NOMO-1 treated with DMSO at 0.1 percent for 48 hours (cell line): ENCODE measurements around the gene RHOBTB3.
"Not testable (repeated sequence)": the region's sequence is repeated elsewhere in the genome, so short reads cannot be mapped to it uniquely, and the experiment has no call there.

Experiments used
- DNase-seq: peaks from one replicate; lab custom pipeline; 2025; ENCODE audit not compliant: unreplicated experiment; lab: John Stamatoyannopoulos, UW

Gene RHOBTB3

DNA sequence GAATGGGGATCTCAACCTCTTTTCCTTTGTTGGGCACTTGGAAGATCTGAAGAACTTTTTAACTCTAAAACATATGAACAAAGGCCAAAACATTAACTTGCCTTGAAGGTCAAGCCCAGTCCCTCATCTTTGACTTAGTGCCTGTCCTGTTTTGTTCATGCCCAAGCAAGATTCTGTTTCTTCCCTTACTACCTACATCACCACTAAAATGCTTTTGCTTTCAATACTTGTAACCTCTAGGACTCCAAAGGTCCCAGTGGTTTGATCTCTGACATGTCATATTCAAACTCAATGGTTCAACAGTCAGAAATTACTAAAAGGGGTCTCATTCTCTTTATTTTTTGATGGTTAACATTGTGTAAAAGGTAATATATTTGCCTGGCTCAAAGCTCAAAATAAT is 67.4 kb downstream of the RHOBTB3 start:
- no peak for DNase-seq

DNA sequence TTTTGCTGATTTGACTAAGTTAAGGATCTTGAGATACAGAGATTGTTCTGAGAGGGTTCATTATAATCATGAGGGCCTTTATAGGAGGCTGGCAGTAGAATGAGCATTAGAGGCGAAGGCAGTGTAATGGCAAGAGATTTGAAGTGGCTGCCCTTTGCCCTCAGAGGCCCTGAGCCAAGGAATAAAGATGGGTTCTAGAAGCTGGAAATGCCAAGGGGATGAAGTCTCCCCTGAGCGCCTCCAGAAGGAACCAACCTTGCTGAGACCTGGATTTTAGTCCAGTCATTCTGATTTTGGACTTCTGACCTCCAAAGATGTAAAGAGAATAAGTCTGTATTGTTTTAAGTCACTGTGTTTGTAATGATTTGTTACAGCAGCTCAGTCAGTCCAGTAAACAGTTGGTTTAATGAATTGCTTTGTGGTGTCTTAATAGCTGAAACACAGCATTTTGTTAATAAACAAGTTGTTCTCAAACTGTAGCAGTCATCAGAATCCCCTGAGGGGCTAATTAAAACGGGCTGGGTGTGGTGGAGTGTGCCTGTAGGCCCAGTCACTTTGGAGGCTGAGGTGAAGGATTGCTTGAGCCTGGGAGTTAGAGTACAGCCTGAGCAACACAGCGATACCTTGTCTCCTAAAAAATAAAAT is 68.2 kb downstream of the RHOBTB3 start:
- DNase-seq: no peak

DNA sequence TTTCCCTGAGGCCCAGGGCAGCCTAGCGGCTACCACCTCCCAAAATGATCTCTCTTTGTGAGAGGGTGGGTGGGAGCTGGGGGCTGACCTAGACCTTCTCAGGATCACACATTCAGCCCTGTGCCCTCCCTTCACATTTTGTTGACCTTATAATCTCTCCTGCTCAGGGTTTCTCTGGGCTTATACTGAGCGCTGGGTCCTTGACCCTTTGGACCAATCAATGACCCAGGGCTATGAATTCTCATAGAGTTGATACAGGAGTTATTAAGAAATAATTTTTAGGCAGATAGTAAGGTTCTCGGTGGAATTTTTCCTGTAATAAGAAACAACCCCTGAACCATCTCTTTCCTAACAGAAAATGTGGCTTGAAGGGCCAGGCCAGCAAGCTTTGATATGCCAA is 69.4 kb downstream of the RHOBTB3 start:
- DNase-seq: no peak

DNA sequence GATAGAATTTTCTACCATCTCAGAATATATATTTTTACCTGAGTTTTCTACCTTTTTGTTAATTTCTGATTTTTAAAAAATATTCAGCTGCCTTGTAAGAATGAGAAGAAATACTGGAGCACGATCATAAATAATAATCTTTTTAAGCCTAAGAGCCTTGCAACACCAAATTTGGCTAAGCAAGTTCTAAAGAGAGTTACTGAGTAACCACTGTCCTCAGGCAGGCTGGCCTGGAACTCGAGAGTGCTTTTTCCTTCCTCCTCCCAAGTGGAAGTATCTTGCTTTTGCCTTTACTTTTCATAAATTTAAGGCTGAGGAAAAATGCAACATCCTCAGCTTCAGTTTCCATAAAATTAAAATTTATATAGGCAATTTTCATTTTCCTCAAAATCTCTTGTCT is 70.4 kb downstream of the RHOBTB3 start:
- no peak for DNase-seq

DNA sequence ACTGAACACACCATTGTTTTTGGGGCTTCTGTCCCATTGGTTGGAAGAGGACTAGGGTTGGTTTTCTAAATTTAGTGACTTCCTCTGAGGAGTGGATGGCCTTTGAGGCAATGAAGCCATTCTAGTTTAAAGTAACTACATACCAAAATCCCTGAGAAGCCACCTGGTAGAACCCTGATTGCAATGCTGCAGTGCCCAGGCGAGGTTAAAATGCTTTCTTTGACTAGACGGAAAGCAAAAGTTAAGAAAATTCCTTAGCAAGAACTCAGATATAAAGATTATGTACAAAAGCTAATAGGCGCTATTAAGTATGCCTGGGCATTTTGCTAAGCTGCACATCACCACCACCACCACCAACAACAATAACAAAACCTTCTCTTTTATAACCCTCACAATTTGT is 70.8 kb downstream of the RHOBTB3 start:
- DNase-seq: peak; percentile 29

DNA sequence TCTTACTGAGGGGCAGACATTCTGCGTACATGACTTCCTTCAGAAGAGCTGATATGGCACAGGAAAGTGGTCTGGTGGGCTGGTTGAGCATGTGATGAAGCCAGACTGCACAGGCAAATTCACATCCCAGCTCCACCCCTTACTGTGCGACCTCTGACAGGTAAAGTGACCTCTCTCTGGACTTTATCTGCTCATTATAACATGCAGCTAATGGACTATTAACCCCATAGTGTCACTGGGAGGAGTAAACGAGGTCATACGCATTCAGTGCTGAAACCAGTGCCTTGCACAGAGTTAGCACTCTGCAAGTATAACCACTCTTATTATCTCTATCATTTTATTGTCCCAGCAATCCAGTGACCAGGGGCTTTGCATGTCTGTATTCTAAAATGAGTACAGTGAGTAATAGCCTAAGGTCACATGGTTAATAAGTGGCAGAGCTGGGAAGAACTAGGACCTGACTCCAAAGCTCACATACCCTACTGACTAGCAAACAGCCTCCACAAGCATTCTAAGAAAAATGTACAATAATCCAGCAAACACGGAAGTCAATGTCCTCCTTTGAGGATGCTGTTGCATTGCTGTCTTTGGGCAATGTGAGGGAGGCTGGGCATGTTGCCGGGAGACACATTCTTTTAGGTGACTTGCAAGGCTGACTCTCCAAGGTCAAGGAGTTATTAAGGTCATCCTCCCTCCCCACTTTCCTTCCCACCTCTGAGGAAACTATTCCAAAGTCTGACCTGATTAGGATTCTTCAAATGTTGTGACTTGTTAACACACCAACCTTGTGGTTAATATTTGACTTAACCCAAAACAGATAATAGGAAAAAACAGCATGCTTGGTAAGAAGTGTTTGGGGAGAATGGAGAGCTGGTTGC is 72.4 kb downstream of the RHOBTB3 start:
- DNase-seq: no peak

DNA sequence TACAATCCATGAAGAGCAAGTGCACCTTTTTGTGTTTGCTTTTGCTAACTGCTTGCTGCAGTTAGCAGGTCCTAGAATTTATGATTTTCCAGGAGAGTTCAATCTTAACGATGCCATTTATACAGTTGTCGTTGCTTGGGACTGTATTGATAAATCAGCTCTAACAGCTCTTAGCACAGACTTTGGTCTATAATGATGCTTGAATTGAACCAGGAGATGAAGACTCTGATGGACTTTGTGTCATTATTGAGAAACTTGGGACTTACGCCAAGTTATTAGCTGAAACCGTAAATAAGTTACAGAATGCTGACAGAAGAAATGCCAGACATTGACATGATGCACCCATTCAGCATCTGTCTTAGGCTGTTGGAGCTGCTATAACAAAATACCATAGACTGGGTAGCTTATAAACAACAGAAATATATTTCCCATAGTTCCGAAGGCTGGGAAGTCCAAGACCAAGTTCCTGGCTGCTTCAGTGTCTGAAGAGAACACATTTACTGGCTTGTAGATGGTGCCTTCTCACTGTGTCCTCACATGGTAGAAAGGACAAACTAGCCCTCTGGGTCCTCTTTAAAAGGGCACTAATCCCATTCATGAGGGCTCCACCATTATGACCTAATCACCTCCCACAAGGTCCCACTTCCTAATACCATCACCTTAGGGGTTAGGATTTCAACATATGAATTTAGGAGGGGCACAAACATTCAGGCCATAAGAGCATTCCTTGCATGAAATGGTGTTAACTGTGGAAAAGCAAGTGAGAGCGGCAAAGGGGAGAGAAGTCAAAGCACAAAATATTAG is 73.8 kb downstream of the RHOBTB3 start:
- no peak for DNase-seq

DNA sequence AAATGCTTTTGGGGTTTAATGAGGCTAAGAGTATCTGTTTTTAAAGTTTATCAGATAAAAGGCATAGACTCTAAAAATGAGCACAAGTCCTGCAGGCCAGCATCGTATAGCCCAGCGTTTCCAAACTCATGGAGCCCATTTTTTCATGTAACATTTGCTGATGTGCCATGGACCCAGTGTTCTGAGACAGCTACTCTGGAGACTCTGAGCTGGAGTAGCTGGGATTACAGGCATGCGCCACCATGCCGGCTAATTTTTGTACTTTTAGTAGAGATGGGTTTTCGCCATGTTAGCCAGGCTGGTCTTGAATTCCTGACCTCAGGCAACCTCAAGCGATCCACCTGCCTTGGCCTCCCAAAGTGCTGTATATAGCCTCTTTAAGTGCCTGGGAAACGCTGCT is 75.6 kb downstream of the RHOBTB3 start:
- no peak for DNase-seq

DNA sequence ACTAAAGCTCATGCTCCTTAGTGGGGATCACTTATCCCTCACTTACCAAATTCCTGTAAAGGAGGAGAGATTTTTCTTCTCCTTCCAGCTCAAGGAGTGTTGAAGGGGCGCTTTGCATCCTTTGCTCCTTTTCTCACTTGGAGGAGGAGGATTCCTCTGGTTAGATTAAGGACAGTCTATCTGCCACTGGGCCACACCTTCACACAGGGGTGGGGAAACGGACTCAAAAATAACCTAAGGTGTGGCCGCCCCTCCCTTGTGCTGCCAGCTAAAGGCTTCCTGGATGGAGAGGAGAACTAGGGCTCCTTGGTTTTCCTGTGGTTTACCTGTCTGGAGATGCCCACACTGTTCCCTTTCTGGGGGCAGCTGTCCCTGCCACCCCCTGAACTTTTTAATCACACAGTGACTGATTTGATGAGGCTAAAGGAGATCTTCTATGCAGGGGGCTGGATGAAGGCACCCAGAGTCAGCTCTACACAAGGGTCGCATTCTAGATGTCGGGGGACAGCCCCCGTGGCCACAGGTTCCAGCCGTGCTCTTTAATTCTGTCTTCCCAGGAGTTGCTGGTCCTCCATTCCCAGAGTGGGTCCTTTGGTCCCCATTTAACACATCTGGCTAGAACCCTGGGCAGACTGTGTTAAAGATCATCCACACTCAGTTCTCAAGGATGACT is 77.0 kb downstream of the RHOBTB3 start:
- no peak for DNase-seq

DNA sequence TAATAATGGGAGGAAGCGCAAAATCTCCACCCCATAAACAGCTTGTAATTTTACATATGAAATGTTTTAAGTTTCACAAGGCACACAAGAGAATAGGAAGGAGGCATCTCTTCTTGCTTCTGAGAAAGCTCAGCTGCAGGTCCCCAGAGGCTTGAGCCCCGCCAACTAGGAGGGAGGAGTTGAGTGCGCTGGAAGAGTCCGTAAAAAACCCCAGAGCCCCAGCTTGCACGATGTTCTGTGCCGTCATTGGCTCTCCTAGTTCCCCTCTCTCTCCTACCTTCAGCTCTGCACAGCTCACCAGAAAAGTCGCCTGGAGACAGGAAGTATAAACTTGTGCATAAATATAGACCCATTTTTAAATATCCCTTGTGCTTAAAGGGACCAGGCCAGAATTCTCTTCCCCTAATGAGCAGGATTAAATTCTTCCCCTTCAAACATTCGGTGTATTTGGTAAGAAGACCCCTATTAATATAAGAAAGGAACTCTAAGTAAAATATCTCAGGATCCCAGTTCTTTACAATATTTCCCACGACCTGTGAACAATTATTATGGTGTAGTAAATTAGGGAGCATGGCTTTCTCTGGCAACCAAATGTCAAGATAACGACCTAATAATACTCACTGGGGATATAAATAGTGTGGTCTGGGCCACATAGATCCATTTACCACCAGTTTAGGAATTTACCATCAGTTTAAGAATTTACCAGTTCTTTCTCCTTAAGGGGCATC is 77.7 kb downstream of the RHOBTB3 start:
- DNase-seq: peak; percentile 98

DNA sequence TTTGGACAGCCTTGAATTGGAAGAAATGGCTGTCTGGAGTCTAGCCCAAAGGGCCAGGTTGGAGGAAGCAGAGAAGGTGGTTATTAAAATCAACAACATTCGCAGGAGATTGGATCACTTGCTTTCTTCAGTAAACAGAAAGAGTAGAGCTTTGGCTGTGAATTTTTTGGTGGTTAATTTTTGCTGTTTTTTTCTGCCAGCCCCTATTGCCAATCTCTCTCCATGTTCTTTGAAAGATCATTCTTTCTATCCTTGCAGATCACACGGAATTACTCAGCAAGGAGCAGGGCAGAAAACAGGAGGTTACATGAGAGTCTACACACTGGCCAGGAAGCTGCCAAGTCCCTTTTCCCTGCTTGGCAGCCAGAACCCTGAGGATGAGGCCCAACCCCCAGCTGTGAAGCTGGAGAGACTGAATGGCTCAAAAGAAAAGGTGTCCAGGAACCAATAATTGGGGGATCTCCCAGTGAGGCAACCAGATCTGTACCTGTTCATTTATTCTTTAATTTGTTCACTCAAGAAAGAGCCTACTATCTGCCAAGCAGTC is 78.4 kb downstream of the RHOBTB3 start:
- no peak for DNase-seq

DNA sequence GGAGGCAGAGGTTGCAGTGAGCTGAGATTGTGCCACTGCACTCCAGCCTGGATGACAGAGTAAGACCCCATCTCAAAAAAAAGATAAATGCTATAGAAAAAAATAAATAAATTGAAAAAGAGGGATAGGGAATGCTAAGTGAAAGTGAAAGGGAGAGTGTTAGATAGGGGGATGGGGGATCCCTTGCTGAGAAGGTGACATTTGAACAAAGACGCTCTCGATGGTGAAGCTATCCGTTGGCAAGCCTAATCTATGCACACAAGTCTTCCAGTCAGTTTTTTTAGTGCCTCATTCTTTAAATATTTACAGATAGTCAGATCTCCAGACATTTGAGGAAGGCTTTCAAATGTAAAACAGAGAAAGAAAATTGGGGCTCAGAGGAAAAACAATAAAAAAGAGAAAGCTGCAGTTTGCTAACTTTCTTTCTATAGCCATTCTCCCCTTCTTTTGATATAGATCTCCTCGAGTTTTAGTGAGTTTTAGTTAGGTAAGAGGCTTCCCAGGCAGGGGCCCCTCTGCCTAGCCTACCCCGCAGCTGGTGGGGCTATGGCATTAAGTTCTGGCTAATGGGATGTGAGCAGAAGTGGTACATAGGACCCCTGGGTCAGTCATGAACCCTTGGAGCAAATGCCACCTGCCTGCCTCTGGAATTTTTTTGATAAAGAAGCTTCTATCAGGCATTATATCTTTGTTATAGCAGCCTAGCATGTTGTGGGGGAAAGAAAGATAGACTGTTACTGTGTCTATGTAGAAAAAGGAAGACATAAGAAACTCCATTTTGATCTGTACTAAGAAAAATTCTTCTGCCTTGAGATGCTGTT is 79.4 kb downstream of the RHOBTB3 start:
- no peak for DNase-seq

DNA sequence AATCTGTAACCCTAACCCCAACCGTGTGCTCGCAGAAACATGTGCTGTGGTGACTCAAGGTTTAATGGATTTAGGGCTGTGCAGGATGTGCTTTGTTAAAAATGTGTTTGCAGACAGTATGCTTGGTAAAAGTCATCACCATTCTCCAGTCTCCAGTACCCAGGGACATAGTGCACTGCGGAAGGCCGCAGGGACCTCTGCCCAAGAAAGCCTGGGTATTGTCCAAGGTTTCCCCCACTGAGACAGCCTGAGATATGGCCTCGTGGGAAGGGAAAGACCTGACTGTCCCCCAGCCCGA is 79.9 kb downstream of the RHOBTB3 start:
- not testable (repeated sequence) for DNase-seq

DNA sequence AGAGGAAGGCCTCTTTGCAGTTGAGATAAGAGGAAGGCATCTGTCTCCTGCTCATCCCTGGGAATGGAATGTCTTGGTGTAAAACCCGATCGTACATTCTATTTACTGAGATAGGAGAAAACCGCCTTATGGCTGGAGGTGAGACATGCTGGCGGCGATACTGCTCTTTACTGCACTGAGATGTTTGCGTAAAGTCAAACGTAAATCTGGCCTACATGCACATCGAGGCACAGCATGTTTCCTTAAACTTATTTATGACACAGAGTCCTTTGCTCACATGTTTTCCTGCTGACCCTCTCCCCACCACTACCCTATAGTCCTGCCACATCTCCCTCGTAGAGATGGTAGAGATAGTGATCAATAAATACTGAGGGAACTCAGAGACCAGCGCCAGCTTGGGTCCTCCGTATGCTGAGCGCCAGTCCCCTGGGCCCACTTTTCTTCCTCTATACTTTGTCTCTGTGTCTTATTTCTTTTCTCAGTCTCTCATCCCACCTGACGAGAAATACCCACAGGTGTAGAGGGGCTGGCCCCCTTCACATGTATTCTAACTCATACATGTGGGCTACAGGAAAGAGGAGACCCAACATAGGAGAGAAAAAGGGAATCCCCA is 80.4 kb downstream of the RHOBTB3 start:
- not testable (repeated sequence) for DNase-seq

DNA sequence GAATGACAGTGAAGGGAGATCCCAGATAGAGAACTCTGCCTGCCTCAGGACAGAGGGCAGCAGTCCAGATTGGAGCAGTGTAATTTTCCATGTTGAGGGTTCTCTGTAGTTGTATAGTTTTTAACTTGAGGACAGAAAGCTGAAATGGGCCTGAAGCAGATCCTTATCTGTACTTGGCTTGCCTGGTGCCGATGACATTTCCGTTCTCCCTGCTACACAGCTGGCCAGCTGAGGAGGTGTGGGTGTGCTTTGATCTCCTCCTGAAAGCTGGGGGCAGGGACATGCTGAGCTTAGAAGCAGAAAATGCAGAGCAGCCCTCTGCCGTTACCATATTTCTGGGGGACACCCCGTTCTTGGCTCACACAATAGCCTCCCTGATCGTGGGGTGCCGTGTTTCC is 80.9 kb downstream of the RHOBTB3 start:
- no peak for DNase-seq

DNA sequence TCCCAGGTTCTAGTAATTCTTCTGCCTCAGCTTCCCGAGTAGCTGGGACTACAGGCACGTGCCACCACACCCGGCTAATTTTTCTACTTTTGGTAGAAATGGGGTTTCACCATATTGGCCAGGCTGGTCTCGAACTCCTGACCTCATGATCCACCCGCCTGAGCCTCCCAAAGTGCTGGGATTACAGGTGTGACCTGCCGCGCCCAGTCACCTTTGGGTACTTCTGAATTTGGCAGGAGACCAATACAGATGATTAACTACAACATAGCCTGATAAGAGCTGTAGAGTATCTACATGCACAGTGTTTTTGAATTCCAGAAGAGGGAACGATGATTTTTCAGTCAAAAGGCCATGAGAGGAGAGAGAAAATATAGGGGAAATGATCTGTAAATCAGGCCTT is 81.9 kb downstream of the RHOBTB3 start:
- not testable (repeated sequence) for DNase-seq

DNA sequence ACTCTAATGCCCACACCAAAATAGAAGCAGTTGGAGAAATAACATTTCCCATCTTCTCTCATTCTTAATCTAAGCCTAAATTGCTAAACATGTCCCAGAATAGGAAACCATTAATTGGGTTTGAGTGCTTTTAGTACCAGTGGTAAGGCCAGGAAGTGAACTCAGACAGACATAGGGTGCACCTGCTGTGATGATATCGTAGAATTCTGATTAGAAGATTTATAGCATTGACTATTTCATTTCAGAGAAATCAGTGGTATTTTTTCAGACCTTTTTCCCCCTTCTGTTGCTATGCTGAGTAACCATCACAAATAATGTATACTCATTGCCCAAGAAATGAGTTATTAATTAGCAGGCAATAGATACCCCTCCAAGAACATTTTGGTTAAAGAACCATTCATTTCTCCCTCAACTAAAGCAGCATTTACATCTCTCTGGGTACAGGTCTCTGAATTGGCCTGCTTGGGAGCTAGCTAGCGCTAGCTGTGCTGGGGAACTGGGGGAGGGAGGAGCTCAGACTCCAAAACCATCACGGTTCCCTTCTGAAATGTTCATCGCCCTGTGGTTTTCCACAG is 84.1 kb downstream of the RHOBTB3 start:
- no peak for DNase-seq

DNA sequence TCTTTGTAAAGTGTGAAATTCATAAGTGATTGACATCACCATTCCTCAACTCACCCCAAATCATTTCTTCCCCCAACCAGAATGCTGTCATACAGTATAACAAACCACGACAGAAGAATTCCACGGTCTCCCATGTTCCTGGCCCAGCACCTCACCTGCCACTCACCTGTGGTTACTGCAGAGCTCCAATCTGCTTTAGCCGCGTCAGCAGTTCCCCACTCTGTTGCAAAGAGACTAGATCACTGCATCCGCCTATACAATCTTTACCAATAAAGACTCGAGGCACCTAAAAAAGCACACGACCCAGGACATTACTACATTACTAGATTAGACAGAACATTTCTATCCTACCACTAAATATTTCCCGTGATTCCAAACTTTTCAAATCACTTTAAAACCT is 85.2 kb downstream of the RHOBTB3 start:
- no peak for DNase-seq

DNA sequence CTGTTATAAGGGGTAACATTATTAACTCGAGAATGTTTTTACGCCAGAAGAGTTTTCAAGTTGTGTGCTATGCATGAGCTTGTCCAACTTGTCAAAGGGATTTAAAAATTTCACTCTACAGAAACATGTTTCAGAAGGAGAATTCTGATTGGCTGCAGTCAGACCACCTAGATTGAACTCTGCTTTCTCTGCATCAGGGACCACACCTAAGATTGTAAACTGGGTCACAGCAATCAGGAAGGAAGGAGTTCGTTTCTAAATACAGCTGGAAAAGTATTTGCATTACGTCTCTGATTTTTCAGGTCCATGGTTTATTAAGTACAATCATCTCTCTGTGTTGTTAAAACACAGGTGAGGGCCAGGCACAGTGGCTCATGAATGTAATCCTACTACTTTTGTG is 85.6 kb downstream of the RHOBTB3 start:
- DNase-seq: no peak
